Keratinocyte (primary cell): ENCODE measurements around the gene RRP9.

Source experiments
- CTCF ChIP-seq, 3 experiments: IDR thresholded peaks in 1 of 3; conservative IDR thresholded peaks in 1 of 3; optimal IDR thresholded peaks in 1 of 3; 2 replicates in 2 of 3; 3 replicates in 1 of 3; pipeline versions ENCODE3 to v1.5.1; 2011; ENCODE audit warnings: low read length in 3 of 3, mild to moderate bottlenecking in 3 of 3, moderate library complexity in 2 of 3, control low read depth in 1 of 3, inconsistent platforms in 1 of 3; ENCODE audit not compliant: insufficient read depth in 2 of 3; ENCODE audit errors: extremely low read depth in 1 of 3
- EZH2 ChIP-seq: IDR thresholded peaks from one replicate; pipeline ENCODE4 v1.6.1; 2012; ENCODE audit warnings: inconsistent platforms, mild to moderate bottlenecking, low read length, moderate library complexity

- TF ChIP-seq CTCF (optimal IDR thresholded peaks at IDR 0.05 in 1 of 3, IDR thresholded peaks at IDR 0.05 in 1 of 3, conservative IDR thresholded peaks at IDR 0.05 in 1 of 3; ENCODE audit: extremely low read depth in 1 of 3, insufficient read depth in 2 of 3, low read length in 3 of 3) (peak; percentile 53 to 80 (median 68)), EZH2 (no peak)
These were observed 14.4 kb upstream of the RRP9 start for GRCh38 chr3:51955893-51956770.
